AG04450 (cell line): Measurements from ENCODE around the gene OR10G7. TPM values are rescaled to one million over a fixed set of nuclear protein-coding genes. Genes with fewer than 3 reads are reported as not detected.

Experiments
- CTCF ChIA-PET: fragments of 300-600, 350-600 bp; formaldehyde crosslinking; extraction: SDS; loops from one replicate; lab custom pipeline; 2022; ENCODE audit warnings: antibody characterized with exemption, inconsistent platforms; lab: Charles Lee
- POLR2A ChIA-PET: fragments of 350-600 bp; formaldehyde crosslinking; extraction: SDS; loops from one replicate; lab custom pipeline; 2021; ENCODE audit warnings: antibody characterized with exemption, inconsistent platforms; lab: Yijun Ruan, JAX
- DNase-seq: peaks from one replicate; pipeline ENCODE4 v3.0.0-alpha.2; 2011; ENCODE audit warnings: low read depth, low spot score
- H3K27ac ChIP-seq: one replicate; pipeline ENCODE4 v1.5.1; 2012; ENCODE audit warnings: low read depth, low read length, control low read depth
- H3K27me3 ChIP-seq: one replicate; pipeline ENCODE4 v1.6.0; 2012; ENCODE audit warnings: low read length; ENCODE audit not compliant: control insufficient read depth, insufficient read depth
- H3K4me3 ChIP-seq: 2 replicates; pipeline ENCODE4 v1.5.1; 2011; ENCODE audit warnings: mild to moderate bottlenecking, low read depth, low read length, control low read depth
- H3K9me3 ChIP-seq: 2 replicates; pipeline ENCODE4 v1.5.1; 2012; ENCODE audit warnings: low read length; ENCODE audit not compliant: control insufficient read depth, insufficient read depth
- CTCF ChIP-seq: IDR thresholded peaks from 2 replicates; pipeline ENCODE4 v1.5.1; 2011; ENCODE audit warnings: low read depth, low read length, control low read depth, inconsistent platforms
- polyA plus RNA-seq: library from polyadenylated mRNA; depleted of rRNA; stranded (reverse); fragments of >200 nt; gene quantifications from 2 replicates; pipeline ENCODE4 v1.2.3, GENCODE V29; 2011

The OR10G7 gene
- polyA plus RNA-seq, 1 experiment = not detected

GRCh38 chr11:124081483-124081882 is 40.4 kb upstream of the OR10G7 start:
- no peak for TF ChIP-seq CTCF
- H3K27ac ChIP-seq = no peak overlapping the region
- no peaks in the 10 kb centered on the region for H3K9me3 ChIP-seq
- no peaks in the 10 kb centered on the region for H3K27me3 ChIP-seq
- no peak for DNase-seq
- no peak overlapping the region for H3K4me3 ChIP-seq
- ChIA-PET CTCF (interaction anchor here (1.4 to 4.9 kb wide), 4 partner anchors 10 to 321 kb away, joined by 5 to 33 read pairs (median 6); no protein-coding TSS in a partner anchor), POLR2A (no interaction called here)

GRCh38 chr11:124080327-124081001 is 39.3 kb upstream of the OR10G7 start:
- peaks cover 3% of the 10 kb centered on the region for H3K27me3 ChIP-seq
- ChIA-PET POLR2A (interaction anchor here (1.0 kb wide), 1 partner anchor 35 kb away, joined by 3 read pairs; the partner anchor contains the start of gene VWA5A), CTCF (interaction anchor here (1.2 to 4.9 kb wide), 4 partner anchors 9 to 322 kb away, joined by 6 to 33 read pairs (median 10); no protein-coding TSS in a partner anchor)
- no peak overlapping the region for H3K4me3 ChIP-seq
- no peaks in the 10 kb centered on the region for H3K9me3 ChIP-seq
- TF ChIP-seq CTCF = no peak
- no peak overlapping the region for H3K27ac ChIP-seq
- DNase-seq = no peak

- no peak for DNase-seq
- POLR2A ChIA-PET = interaction anchor here (1.0 kb wide), 1 partner anchor 35 kb away, joined by 3 read pairs; the partner anchor contains the start of gene VWA5A
- peaks cover 3% of the 10 kb centered on the region for H3K27me3 ChIP-seq
- no peaks in the 10 kb centered on the region for H3K9me3 ChIP-seq
- no peak overlapping the region for H3K27ac ChIP-seq
- CTCF ChIA-PET = interaction anchor here (1.2 to 1.5 kb wide), 3 partner anchors 8 to 323 kb away, joined by 6 to 12 read pairs (median 7); no protein-coding TSS in a partner anchor
- no peak for TF ChIP-seq CTCF
- no peak overlapping the region for H3K4me3 ChIP-seq
Observed at GRCh38 chr11:124079631-124080326, 38.7 kb upstream of the OR10G7 start.

GRCh38 chr11:124078591-124078990 is 37.5 kb upstream of the OR10G7 start:
- no peak overlapping the region for H3K27ac ChIP-seq
- POLR2A ChIA-PET = no interaction called here
- TF ChIP-seq CTCF = no peak
- no peak overlapping the region for H3K4me3 ChIP-seq
- H3K27me3 ChIP-seq = peaks cover 3% of the 10 kb centered on the region
- CTCF ChIA-PET = interaction anchor here (2.2 kb wide), 1 partner anchor 10 kb away, joined by 10 read pairs; no protein-coding TSS in a partner anchor
- H3K9me3 ChIP-seq = no peaks in the 10 kb centered on the region
- no peak for DNase-seq
